Central memory CD8-positive, alpha-beta T cell (primary cell): ENCODE data around the gene CDH7.

Source experiments
- ATAC-seq: fragments of 150-1000 bp; cut with Tn5 transposase; replicated peaks from 2 replicates; pipeline ENCODE4 v1.10.0; 2022; ENCODE audit warnings: mild to moderate bottlenecking, moderate FRiP score, moderate number of reproducible peaks; ENCODE audit not compliant: poor library complexity, severe bottlenecking; ENCODE audit errors: extremely low read depth
- DNase-seq, 2 donors: peaks; one replicate each; pipeline ENCODE4 v3.0.0; 2021; ENCODE audit warnings: low spot score in 2 of 2
- H3K27ac Mint-ChIP-seq: one replicate; pipeline ENCODE4 v1.8.0; 2022; ENCODE audit warnings: low read depth, mild to moderate bottlenecking, moderate library complexity, mixed read lengths
- H3K27me3 Mint-ChIP-seq: one replicate; pipeline ENCODE4 v1.8.0; 2022; ENCODE audit warnings: mixed read lengths
- H3K36me3 Mint-ChIP-seq: one replicate; pipeline ENCODE4 v1.8.0; 2022; ENCODE audit warnings: mild to moderate bottlenecking, moderate library complexity, mixed read lengths; ENCODE audit not compliant: insufficient read depth
- H3K4me1 Mint-ChIP-seq: one replicate; pipeline ENCODE4 v1.8.0; 2022; ENCODE audit warnings: mixed read lengths
- H3K4me3 Mint-ChIP-seq: one replicate; pipeline ENCODE4 v1.8.0; 2022; ENCODE audit warnings: mild to moderate bottlenecking, moderate library complexity, mixed read lengths
- H3K9me3 Mint-ChIP-seq: one replicate; pipeline ENCODE4 v1.8.0; 2022; ENCODE audit warnings: mixed read lengths

CDH7 gene

DNA sequence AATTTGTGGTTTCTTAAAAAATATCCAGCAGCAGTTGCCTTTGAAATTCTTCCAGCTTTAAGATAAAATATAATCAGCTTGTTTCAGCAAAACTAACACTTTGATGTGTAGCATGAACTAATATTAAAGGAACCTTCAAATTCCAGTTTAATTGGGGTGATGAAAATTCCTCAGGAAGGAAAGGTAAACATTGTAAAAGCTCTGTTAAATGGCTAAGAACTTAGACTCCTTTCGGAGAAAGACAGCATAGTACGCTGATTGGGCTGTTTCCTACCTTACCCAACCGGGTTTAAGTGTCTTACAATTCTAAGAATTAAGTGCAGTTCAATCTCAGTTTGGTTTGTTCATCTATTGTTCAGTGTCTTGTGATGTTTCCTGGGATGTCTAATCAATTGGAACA lies 108.3 kb downstream of the CDH7 start:
- no peak overlapping the region for H3K4me3 Mint-ChIP-seq

DNA sequence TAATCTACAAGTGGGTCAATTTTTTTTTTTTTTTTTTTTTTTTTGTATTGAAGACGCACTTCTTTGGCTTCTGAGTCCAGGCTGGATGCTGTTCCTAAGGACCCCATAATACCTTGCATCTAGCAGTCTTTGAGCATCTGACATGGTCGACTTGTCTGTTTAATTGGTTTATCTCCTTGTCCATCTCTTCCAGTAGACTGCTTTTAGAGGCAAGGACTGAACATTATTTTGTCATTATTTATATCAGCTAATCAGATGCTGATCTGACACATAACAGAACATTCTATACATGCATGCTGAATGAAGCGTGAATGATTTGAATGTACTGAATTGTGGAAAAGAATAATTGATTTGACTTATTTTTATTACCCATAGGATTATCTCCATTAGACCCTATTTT lies 118.7 kb downstream of the CDH7 start:
- Mint-ChIP-seq H3K36me3 (no peaks in the 10 kb centered on the region), H3K27ac (no peak overlapping the region), H3K27me3 (no peaks in the 10 kb centered on the region), H3K4me3 (no peak overlapping the region), H3K9me3 (peaks cover 6% of the 10 kb centered on the region), H3K4me1 (no peaks in the 10 kb centered on the region)
- ATAC-seq, result no peak
- no peak for DNase-seq

More for the DNA sequence above, 108.3 kb downstream of the CDH7 start:
- no peaks in the 10 kb centered on the region for H3K4me1 Mint-ChIP-seq
- peaks cover 8% of the 10 kb centered on the region for H3K9me3 Mint-ChIP-seq
- no peak overlapping the region for H3K27ac Mint-ChIP-seq
- H3K27me3 Mint-ChIP-seq, result no peaks in the 10 kb centered on the region
- no peaks in the 10 kb centered on the region for H3K36me3 Mint-ChIP-seq
- ATAC-seq (no peak), DNase-seq (no peak)

DNA sequence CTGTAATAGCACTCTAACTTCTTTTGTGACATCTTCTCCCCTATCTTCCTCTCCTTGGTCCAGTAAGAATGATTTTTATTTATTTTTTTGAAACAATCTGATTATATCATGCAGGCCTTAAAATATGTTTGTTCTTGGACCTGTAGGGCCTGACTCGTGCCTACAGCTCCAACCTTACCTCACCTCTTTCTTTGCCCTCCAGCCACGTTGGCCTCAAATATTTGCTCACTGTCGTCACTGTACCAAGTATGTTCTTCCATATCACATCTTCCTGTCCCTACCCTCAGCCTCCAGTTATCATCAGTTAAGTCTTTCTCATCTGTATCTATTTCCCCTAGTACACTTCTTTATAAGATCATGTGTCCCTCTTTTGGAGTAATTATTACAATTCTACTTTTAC lies 125.5 kb downstream of the CDH7 start:
- ATAC-seq (no peak), DNase-seq (no peak)
- Mint-ChIP-seq H3K9me3 (peaks cover 22% of the 10 kb centered on the region), H3K27ac (no peak overlapping the region), H3K4me1 (no peaks in the 10 kb centered on the region), H3K4me3 (no peak overlapping the region), H3K36me3 (no peaks in the 10 kb centered on the region), H3K27me3 (no peaks in the 10 kb centered on the region)

DNA sequence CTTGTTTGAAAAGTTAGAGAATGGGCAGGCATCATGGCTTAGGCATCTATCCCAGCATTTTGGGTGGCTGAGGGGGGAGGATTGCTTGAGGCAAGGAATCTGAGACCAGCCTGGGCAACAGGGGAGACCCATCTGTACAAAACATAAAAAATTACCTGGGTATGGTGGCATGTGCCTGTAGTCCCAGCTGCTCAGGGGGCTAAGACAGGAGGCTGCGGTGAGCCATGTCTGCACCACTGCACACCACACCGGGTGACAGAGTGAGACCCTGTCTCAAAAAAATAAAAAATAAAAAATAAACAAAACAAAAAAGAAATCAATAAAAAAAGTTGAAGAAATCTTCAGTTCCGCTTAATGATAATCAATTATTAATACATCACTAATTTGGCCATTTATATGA lies 146.5 kb downstream of the CDH7 start:
- Mint-ChIP-seq H3K36me3 (no peaks in the 10 kb centered on the region), H3K4me1 (no peaks in the 10 kb centered on the region), H3K27ac (no peak overlapping the region), H3K4me3 (no peak overlapping the region), H3K9me3 (peaks cover 21% of the 10 kb centered on the region), H3K27me3 (no peaks in the 10 kb centered on the region)
- DNase-seq (no peak), ATAC-seq (no peak)

DNA sequence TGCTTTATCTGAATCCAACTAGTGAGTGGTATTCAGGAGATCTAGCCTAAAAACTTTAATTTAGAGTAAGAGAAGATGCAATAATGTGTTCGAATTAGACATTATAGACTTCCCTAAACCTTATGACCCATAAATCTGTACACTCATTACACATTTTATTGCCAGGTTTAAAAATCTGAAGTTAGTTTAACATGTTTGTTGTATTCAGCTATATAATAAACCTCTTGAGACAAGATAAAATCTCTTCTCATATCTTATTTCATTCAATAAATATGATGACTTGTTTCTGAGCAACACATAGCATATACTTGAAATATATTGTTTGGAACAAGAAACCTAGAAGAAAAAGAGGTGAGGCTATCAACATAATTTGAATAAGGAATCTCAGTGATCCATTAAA lies 150.7 kb downstream of the CDH7 start:
- no peak for ATAC-seq
- H3K27me3 Mint-ChIP-seq, result no peaks in the 10 kb centered on the region

DNA sequence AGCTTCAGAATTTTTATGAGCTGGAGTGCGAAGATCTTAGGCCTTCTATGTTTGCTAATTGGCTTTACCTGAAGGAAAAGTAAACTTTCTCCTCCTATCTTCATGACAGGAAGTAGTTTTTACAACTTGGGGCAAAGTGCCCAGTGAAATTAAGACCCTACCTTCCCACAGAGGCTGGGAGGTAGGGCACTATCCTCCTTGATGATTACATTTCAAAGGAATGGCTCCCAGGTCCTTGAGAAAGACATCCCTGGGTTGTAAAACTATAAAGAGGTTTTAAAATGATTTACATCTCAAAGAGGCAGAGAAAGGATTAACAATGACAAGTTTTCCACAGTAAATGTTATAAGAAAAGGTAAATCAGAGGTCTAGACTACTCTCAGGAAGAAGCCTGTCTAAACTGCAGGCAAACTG lies 155.8 kb downstream of the CDH7 start:
- H3K36me3 Mint-ChIP-seq, result no peaks in the 10 kb centered on the region
- ATAC-seq (no peak), DNase-seq (no peak)
- no peak overlapping the region for H3K27ac Mint-ChIP-seq
- H3K4me3 Mint-ChIP-seq, result no peak overlapping the region
- peaks cover 13% of the 10 kb centered on the region for H3K9me3 Mint-ChIP-seq
- H3K4me1 Mint-ChIP-seq, result no peaks in the 10 kb centered on the region
- no peaks in the 10 kb centered on the region for H3K27me3 Mint-ChIP-seq

More for the DNA sequence above, 150.7 kb downstream of the CDH7 start:
- DNase-seq, result no peak
- Mint-ChIP-seq H3K27ac (no peak overlapping the region), H3K4me1 (no peaks in the 10 kb centered on the region), H3K36me3 (no peaks in the 10 kb centered on the region), H3K4me3 (no peak overlapping the region), H3K9me3 (peaks cover 13% of the 10 kb centered on the region)

DNA sequence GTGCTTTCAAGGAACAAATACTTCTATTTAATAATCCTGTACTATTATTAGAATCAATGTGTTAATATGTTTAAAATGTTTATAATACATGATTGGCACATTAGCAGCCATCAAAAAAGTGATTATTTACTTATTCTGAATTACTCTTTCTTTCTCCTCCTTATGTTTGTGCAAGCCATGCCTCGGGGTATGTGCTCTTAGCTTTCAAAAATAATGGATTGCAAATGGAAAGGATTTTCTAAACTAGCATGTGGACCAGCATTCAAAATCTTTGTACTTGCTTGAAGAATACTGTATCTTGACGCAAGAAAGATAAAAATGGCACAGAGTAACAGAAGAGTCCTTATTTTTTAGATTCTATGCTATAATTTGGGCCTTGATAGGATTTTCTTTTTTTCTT lies 156.5 kb downstream of the CDH7 start:
- ATAC-seq (no peak), DNase-seq (no peak)
- Mint-ChIP-seq H3K36me3 (no peaks in the 10 kb centered on the region), H3K27ac (no peak overlapping the region), H3K27me3 (no peaks in the 10 kb centered on the region), H3K9me3 (peaks cover 13% of the 10 kb centered on the region), H3K4me1 (no peaks in the 10 kb centered on the region), H3K4me3 (no peak overlapping the region)

DNA sequence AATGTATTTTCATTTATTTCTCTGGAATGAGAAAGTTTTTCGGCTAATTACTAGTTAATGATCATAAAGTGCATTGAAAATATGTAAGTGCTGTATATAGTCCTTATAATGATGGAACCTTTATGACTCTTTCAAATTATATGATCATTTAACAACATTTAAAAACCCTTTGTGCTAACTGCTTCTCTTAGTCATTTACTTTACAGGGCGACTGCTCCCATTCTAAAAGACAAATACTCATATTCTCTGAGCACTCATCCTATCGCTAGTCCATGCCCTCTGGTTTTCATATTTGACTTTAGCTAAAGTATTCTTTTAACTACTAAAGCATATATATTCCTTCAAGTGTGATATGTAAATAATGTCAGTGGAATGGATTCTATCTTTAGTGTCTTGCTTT lies 168.2 kb downstream of the CDH7 start:
- DNase-seq, result no peak
- Mint-ChIP-seq H3K36me3 (no peaks in the 10 kb centered on the region), H3K4me3 (no peak overlapping the region), H3K9me3 (peaks cover 12% of the 10 kb centered on the region), H3K27ac (no peak overlapping the region), H3K4me1 (no peaks in the 10 kb centered on the region), H3K27me3 (no peaks in the 10 kb centered on the region)
- no peak for ATAC-seq

DNA sequence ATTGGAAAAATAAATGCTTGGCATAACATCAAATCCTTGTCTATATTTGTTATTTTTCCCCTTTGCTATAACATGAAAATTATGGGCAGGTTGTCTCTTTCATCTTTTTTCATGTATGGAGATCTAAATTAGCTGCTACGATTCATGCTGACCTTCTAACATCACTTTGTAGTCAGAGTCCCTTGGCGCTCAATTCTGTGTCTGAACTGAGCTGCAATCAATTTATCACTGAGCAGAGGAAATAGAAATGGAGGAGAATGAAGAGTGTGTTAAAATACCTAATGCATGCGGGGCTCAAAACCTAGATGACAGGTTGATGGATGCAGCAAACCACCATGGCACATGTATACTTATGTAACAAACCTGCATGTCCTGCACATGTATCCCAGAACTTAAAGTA lies 168.9 kb downstream of the CDH7 start:
- H3K36me3 Mint-ChIP-seq, result no peaks in the 10 kb centered on the region
- H3K27me3 Mint-ChIP-seq, result no peaks in the 10 kb centered on the region
- no peak for DNase-seq
- peaks cover 12% of the 10 kb centered on the region for H3K9me3 Mint-ChIP-seq
- H3K4me3 Mint-ChIP-seq, result no peak overlapping the region
- ATAC-seq, result no peak
- no peaks in the 10 kb centered on the region for H3K4me1 Mint-ChIP-seq
- no peak overlapping the region for H3K27ac Mint-ChIP-seq

DNA sequence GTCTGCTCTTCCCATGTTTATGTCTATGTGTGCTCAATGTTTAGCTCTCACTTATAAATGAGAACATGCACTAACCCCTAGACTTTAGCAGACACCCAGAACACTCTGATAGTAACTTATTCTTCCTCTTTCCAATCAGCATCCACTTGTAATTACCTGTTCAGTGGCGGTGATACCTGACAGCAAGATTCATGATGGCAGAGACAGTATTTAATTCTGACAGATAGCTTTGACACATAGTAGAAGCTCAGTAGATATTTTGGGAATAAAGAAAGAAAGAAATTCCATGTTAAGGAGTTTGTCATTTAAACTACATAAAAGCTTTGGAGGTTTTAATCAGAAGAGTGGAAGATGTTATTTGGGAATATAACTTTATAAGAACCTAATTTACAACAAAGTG lies 171.3 kb downstream of the CDH7 start:
- H3K4me1 Mint-ChIP-seq, result no peaks in the 10 kb centered on the region
- peaks cover 12% of the 10 kb centered on the region for H3K9me3 Mint-ChIP-seq
- H3K27me3 Mint-ChIP-seq, result no peaks in the 10 kb centered on the region
- DNase-seq, result no peak
- no peaks in the 10 kb centered on the region for H3K36me3 Mint-ChIP-seq
- no peak for ATAC-seq
- H3K4me3 Mint-ChIP-seq, result no peak overlapping the region
- H3K27ac Mint-ChIP-seq, result no peak overlapping the region

DNA sequence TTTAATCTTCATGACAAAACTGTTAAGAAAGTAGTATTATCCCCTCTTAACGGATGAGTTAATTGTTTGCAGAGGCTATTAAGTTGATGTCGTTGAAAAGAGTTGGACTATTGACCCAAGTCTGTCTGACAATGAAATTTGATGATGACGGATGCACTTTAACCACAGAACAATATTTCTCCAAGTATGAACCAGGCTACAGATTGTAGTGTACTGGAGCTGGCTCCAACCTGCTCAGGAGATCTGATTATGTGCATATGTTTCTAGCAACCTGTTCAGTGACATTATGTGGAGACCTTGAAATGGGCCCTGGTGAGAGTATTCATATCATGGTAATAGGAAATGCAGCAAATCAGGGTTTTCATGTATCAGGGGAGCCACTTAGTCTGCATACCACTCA lies 174.1 kb downstream of the CDH7 start:
- no peaks in the 10 kb centered on the region for H3K4me1 Mint-ChIP-seq
- ATAC-seq, result no peak
- H3K9me3 Mint-ChIP-seq, result peaks cover 11% of the 10 kb centered on the region
- no peak overlapping the region for H3K4me3 Mint-ChIP-seq
- no peak overlapping the region for H3K27ac Mint-ChIP-seq
- no peaks in the 10 kb centered on the region for H3K36me3 Mint-ChIP-seq
- DNase-seq, result no peak
- H3K27me3 Mint-ChIP-seq, result no peaks in the 10 kb centered on the region

DNA sequence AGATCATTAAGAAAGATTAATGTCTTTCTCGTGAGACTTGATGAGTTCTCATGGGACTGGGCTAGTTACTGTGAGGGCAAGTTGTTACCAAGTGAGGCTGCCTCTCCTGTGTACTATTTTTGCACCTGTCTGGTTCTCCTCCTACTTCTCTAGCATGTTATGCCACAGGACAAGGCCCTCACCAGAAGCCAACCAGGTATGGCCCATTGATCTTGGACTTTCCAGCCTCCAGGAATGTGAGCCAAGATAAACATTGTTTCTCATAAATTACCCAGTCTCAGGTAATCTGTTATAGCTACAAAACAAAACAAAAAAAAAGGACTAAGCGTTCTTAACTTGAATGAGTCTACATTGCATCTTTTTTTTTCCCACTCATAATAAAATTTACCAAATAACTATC lies 184.1 kb downstream of the CDH7 start:
- ATAC-seq (no peak), DNase-seq (no peak)
- H3K36me3 Mint-ChIP-seq, result no peaks in the 10 kb centered on the region
- no peak overlapping the region for H3K27ac Mint-ChIP-seq
- H3K27me3 Mint-ChIP-seq, result no peaks in the 10 kb centered on the region
- H3K9me3 Mint-ChIP-seq, result peaks cover 39% of the 10 kb centered on the region
- no peaks in the 10 kb centered on the region for H3K4me1 Mint-ChIP-seq
- no peak overlapping the region for H3K4me3 Mint-ChIP-seq

DNA sequence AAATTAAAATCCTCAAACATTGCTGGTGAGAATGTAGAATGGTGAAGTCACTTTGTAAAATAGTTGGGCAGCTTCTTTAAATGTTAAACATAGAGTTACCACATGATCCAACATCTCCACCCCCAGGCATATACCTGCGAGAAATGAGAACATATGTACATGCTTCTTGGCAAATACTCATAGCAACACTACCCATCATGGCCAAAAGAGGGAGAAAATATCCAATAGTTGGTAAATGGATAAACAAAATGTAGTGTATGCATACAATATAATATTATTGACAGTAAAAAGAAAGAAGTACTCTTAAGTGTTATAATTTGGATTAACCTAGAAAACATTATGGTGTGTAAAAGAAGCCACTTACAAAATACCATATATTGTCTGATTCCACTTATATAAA lies 185.9 kb downstream of the CDH7 start:
- Mint-ChIP-seq H3K36me3 (no peaks in the 10 kb centered on the region), H3K4me3 (no peak overlapping the region), H3K27me3 (no peaks in the 10 kb centered on the region), H3K4me1 (no peaks in the 10 kb centered on the region), H3K9me3 (peaks cover 34% of the 10 kb centered on the region), H3K27ac (no peak overlapping the region)
- ATAC-seq, result no peak
- DNase-seq, result no peak

DNA sequence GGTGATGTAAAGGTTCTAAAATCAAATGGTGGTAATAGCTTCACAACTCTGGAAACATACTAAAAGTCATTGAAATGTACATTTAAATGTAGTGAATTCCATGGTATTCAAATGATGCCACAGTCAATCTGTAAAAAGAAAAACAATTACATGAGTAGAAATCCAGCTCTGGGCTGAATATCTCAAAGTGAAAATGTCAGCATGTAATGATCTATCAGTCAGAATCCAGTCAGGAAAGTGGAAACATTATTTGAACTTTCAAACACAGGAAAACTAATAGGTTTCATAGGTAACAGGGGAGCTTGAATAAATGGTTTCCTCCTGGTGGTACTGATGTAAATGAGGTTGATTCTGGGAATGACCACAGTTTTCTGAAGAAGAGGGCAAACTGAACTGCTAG lies 186.4 kb downstream of the CDH7 start:
- peaks cover 31% of the 10 kb centered on the region for H3K9me3 Mint-ChIP-seq
- no peak for DNase-seq
- H3K36me3 Mint-ChIP-seq, result no peaks in the 10 kb centered on the region
- no peak for ATAC-seq
- no peaks in the 10 kb centered on the region for H3K27me3 Mint-ChIP-seq
- no peaks in the 10 kb centered on the region for H3K4me1 Mint-ChIP-seq
- no peak overlapping the region for H3K4me3 Mint-ChIP-seq
- no peak overlapping the region for H3K27ac Mint-ChIP-seq
